Peyer's patch (tissue), 4 donors: ENCODE data around the gene MRPL33. TPM values are rescaled to one million over a fixed set of nuclear protein-coding genes. Genes with fewer than 3 reads are reported as not detected.
A peak's percentile ranks its signal among the peaks of the same experiment; 100 is the strongest.

Experiments used
- DNase-seq, 3 donors: peaks; one replicate each; pipeline ENCODE4 v3.0.0-alpha.2; 2017 to 2019
- H3K27ac ChIP-seq, 4 donors: fragments of 200-600 bp; sonication (generic); one replicate each; pipeline ENCODE4 v1.5.1; 2016 to 2019
- H3K27me3 ChIP-seq, 2 donors: fragments of 200-600 bp; sonication (generic); one replicate each; pipeline ENCODE4 v1.5.1; 2019
- H3K36me3 ChIP-seq, 3 donors: fragments of 200-600 bp; sonication (generic); one replicate each; pipeline ENCODE4 v1.5.1; 2016 to 2019
- H3K4me1 ChIP-seq, 4 donors: fragments of 200-600 bp; sonication (generic); one replicate each; pipeline ENCODE4 v1.5.1; 2016 to 2019
- H3K4me3 ChIP-seq, 4 donors: fragments of 200-600 bp; sonication (generic); 1 replicate in 3 of 4; 2 replicates in 1 of 4; pipeline ENCODE4 v1.5.1; 2016 to 2019; ENCODE audit warnings: mild to moderate bottlenecking in 1 of 4
- H3K9me3 ChIP-seq, 4 donors: fragments of 200-600 bp; sonication (generic); one replicate each; pipeline ENCODE4 v1.5.1; 2016 to 2019; ENCODE audit warnings: mild to moderate bottlenecking in 1 of 4
- CTCF ChIP-seq, 6 experiments: fragments of 450-650 bp in 4 of 6; fragments of 200-600 bp in 2 of 6; sonication (generic) in 1 of 6; IDR thresholded peaks; one replicate each; pipeline ENCODE4 v1.5.1; 2017 to 2019; ENCODE audit warnings: antibody characterized with exemption in 6 of 6, mild to moderate bottlenecking in 3 of 6, moderate library complexity in 1 of 6
- POLR2A ChIP-seq, 2 donors: fragments of 450-650 bp; IDR thresholded peaks; one replicate each; pipeline ENCODE4 v1.5.1; 2017; ENCODE audit warnings: antibody characterized with exemption in 2 of 2, mild to moderate bottlenecking in 2 of 2, moderate library complexity in 2 of 2
- total RNA-seq, 4 donors: library from RNA; depleted of rRNA; stranded (reverse); fragments of >200 nt; gene quantifications; one replicate each; pipeline ENCODE4 v1.1.0, GENCODE V29; 2016

MRPL33 gene
- total RNA-seq, 4 donors from 2014 or later, result 25.6 to 67.1 (median 37.8) TPM

GRCh38 chr2:27781496-27781895 lies 10.0 kb downstream of the MRPL33 start:
- Histone ChIP-seq H3K36me3 (peaks cover 0 to 19% (median 0%) of the 10 kb centered on the region in 3 donors), H3K27ac (no peak overlapping the region), H3K4me3 (no peak overlapping the region), H3K4me1 (peaks cover 0 to 10% (median 0%) of the 10 kb centered on the region in 4 donors), H3K27me3 (no peaks in the 10 kb centered on the region), H3K9me3 (no peaks in the 10 kb centered on the region)
- no peak for TF ChIP-seq CTCF (IDR thresholded peaks at IDR 0.05)
- TF ChIP-seq POLR2A (IDR thresholded peaks at IDR 0.05), result no peak
- DNase-seq, result no peak

DNA sequence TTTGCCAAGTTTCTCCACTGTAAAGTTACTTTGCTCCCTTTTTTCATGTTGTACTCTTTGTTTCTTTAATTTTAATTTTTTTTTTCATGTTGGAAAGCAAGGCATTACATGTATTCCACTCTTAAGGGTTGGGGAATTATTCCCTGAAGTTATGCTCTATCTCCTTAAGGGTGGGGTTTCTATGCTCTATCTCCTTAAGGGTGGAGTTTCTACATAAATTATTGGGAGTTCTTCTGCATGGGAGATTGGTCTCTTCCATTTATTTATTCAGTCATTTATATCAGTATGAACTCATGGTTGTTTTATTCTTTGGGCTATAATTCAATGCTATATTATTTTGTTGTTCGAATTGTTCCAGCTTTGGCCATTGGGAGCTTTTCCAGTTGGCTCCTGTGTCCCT lies 11.2 kb downstream of the MRPL33 start:
- Histone ChIP-seq H3K4me1 (peaks cover 0 to 10% (median 0%) of the 10 kb centered on the region in 4 donors), H3K9me3 (no peaks in the 10 kb centered on the region), H3K27ac (no peak overlapping the region), H3K36me3 (peaks cover 0 to 14% (median 0%) of the 10 kb centered on the region in 3 donors), H3K4me3 (no peak overlapping the region), H3K27me3 (no peaks in the 10 kb centered on the region)
- no peak for DNase-seq
- TF ChIP-seq POLR2A (IDR thresholded peaks at IDR 0.05) (no peak), CTCF (IDR thresholded peaks at IDR 0.05) (no peak)

DNA sequence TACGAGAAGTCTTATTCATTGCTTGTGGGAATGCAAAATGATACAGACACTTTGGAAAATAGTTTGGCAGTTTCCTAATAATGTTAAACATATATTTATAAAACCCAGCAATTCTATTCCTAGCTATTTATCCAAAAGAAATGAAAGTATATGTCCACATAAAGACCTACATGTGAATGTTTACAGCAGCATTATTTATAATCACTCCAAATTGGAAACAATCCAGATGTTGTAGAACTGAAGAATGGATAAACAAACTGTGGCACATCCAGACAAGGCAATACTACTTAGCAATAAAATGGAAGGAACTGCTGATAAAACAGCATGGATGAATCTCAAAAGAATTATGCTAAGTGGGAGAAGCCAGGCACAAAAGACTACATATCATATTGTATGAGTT lies 19.3 kb downstream of the MRPL33 start:
- TF ChIP-seq POLR2A (IDR thresholded peaks at IDR 0.05), result no peak
- no peak for TF ChIP-seq CTCF (IDR thresholded peaks at IDR 0.05)
- no peaks in the 10 kb centered on the region for H3K4me1 ChIP-seq
- H3K9me3 ChIP-seq, result no peaks in the 10 kb centered on the region
- no peak overlapping the region for H3K27ac ChIP-seq
- H3K36me3 ChIP-seq, result no peaks in the 10 kb centered on the region
- no peaks in the 10 kb centered on the region for H3K27me3 ChIP-seq
- H3K4me3 ChIP-seq, result no peak overlapping the region
- no peak for DNase-seq

- Histone ChIP-seq H3K27ac (no peak overlapping the region), H3K4me1 (no peaks in the 10 kb centered on the region), H3K9me3 (no peaks in the 10 kb centered on the region), H3K27me3 (no peaks in the 10 kb centered on the region), H3K36me3 (no peaks in the 10 kb centered on the region), H3K4me3 (no peak overlapping the region)
- no peak for DNase-seq
- no peak for TF ChIP-seq POLR2A (IDR thresholded peaks at IDR 0.05)
- no peak for TF ChIP-seq CTCF (IDR thresholded peaks at IDR 0.05)
These were observed 21.2 kb downstream of the MRPL33 start for GRCh38 chr2:27792759-27793158.

- no peak for TF ChIP-seq CTCF (IDR thresholded peaks at IDR 0.05)
- TF ChIP-seq POLR2A (IDR thresholded peaks at IDR 0.05), result no peak
- Histone ChIP-seq H3K9me3 (no peaks in the 10 kb centered on the region), H3K4me3 (no peak overlapping the region), H3K27ac (peak overlapping the region in 2 of 4 donors; percentile 1 to 79), H3K36me3 (no peaks in the 10 kb centered on the region), H3K27me3 (no peaks in the 10 kb centered on the region), H3K4me1 (no peaks in the 10 kb centered on the region)
- no peak for DNase-seq
These were observed 23.7 kb downstream of the MRPL33 start for GRCh38 chr2:27795093-27795834.
